Panc1 (cell line): ENCODE results near the gene AAK1. TPM values are rescaled to one million over a fixed set of nuclear protein-coding genes. Genes with fewer than 3 reads are reported as not detected.

Experiments used
- ATAC-seq: fragments of 200-7000 bp; cut with Tn5 transposase; 2 replicates; pipeline ENCODE4 v1.9.1; 2020; ENCODE audit warnings: mild to moderate bottlenecking, moderate library complexity
- BruUV-seq: library from RNA; stranded (reverse); fragments of 400-500 nt; replicated peaks from 2 replicates; lab custom pipeline; 2021; lab: Mats Ljungman, UMichigan
- CTCF ChIA-PET: fragments of 300-600 bp; sonication (Branson Sonifier 250); formaldehyde crosslinking; loops from one replicate; lab custom pipeline; 2022; ENCODE audit warnings: antibody characterized with exemption; lab: Charles Lee
- POLR2A ChIA-PET: fragments of 300-600 bp; sonication (Branson Sonifier 250); formaldehyde crosslinking; loops from one replicate; lab custom pipeline; 2022; ENCODE audit warnings: antibody characterized with exemption; lab: Charles Lee
- DNase-seq: peaks from one replicate; pipeline ENCODE4 v3.0.0-alpha.2; 2010; ENCODE audit warnings: low read depth, low spot score
- H3K27ac ChIP-seq: 2 replicates; pipeline ENCODE4 v1.5.1; 2011; ENCODE audit warnings: mild to moderate bottlenecking, low read length, inconsistent platforms
- H3K27me3 ChIP-seq: fragments of 200-500 bp; sonication (Bioruptor generic); 2 replicates; pipeline ENCODE4 v1.6.0; 2014; ENCODE audit warnings: low read length, inconsistent platforms; ENCODE audit not compliant: control insufficient read depth, insufficient read depth
- H3K36me3 ChIP-seq: fragments of 200-500 bp; sonication (Bioruptor generic); 2 replicates; pipeline ENCODE4 v1.5.1; 2014; ENCODE audit warnings: inconsistent platforms, mild to moderate bottlenecking, low read length, moderate library complexity; ENCODE audit not compliant: control insufficient read depth, insufficient read depth
- H3K4me1 ChIP-seq: 2 replicates; pipeline ENCODE4 v1.5.1; 2011; ENCODE audit warnings: inconsistent platforms, mild to moderate bottlenecking, low read length, moderate library complexity; ENCODE audit not compliant: control insufficient read depth, insufficient read depth
- H3K4me3 ChIP-seq, 2 experiments: 2 replicates each; pipeline ENCODE4 v1.5.1; 2011 to 2012; ENCODE audit warnings: low read depth in 2 of 2, low read length in 2 of 2, mild to moderate bottlenecking in 2 of 2, inconsistent platforms in 1 of 2, moderate library complexity in 1 of 2
- H3K9me3 ChIP-seq: fragments of 200-500 bp; sonication (Bioruptor generic); 2 replicates; pipeline ENCODE4 v1.5.1; 2014; ENCODE audit warnings: low read depth, mild to moderate bottlenecking, inconsistent platforms, low read length, moderate library complexity; ENCODE audit not compliant: control insufficient read depth, insufficient read depth
- CTCF ChIP-seq: fragments of 450-650 bp; IDR thresholded peaks from 2 replicates; pipeline ENCODE4 v1.5.1; 2017; ENCODE audit warnings: mild to moderate bottlenecking
- POLR2AphosphoS5 ChIP-seq: IDR thresholded peaks from 2 replicates; pipeline ENCODE4 v1.6.1; 2012; ENCODE audit warnings: mild to moderate bottlenecking, low read depth, low read length, moderate library complexity
- SIN3A ChIP-seq: IDR thresholded peaks from 2 replicates; pipeline ENCODE4 v1.6.1; 2012; ENCODE audit warnings: low read depth, mild to moderate bottlenecking, low read length, moderate library complexity, borderline replicate concordance; ENCODE audit not compliant: insufficient read depth
- TCF7L2 ChIP-seq: IDR thresholded peaks from 2 replicates; pipeline ENCODE4 v1.6.1; 2011; ENCODE audit warnings: mild to moderate bottlenecking, low read depth, low read length, inconsistent platforms
- in situ Hi-C: cut with HindIII; loops from 2 replicates; pipeline ENCODE4 v1.10.0; 2016; ENCODE audit warnings: low sequenced_read_pairs, low pct_unique_long_range_greater_than_20kb
- intact Hi-C: fragments of 100-400 bp; cut with micrococcal nuclease; formaldehyde crosslinking; loops from one replicate; pipeline ENCODE4 v1.10.0; 2022; ENCODE audit not compliant: unreplicated experiment
- total RNA-seq: library from RNA; stranded (reverse); gene quantifications from one replicate; pipeline ENCODE4 v1.2.1, GENCODE V29; 2021; ENCODE audit not compliant: unreplicated experiment
- TF ChIP-seq, protein P1 (sequence below), 2 experiments: IDR thresholded peaks; 2 replicates each; pipeline ENCODE4 v1.6.1; 2011 to 2012; ENCODE audit warnings: low read depth in 2 of 2, control low read depth in 1 of 2, low read length in 1 of 2, mild to moderate bottlenecking in 1 of 2, moderate library complexity in 1 of 2; ENCODE audit not compliant: insufficient read depth in 1 of 2

The AAK1 gene
- total RNA-seq, 1 experiment from 2014 or later: 123 TPM

DNA sequence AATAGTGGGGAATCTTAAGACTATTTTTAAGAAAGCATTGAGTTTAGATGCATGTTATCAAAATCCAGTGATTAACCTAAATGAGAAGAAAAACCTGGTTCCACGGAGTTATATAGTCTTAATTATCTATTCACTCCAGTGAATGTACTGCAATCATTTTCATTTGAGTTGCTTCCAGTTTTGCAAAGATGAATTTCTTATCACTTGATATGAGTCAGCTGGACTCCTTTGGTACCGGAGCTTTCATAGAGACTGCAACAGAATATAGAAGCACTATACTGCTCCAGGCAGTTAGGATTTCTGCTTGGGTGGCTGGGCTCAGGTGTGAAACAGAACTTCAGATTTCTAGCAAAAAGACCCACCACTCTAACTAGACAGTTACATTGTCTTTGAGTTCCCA lies 114.1 kb downstream of the AAK1 start:
- in situ Hi-C loops: no loop called here

DNA sequence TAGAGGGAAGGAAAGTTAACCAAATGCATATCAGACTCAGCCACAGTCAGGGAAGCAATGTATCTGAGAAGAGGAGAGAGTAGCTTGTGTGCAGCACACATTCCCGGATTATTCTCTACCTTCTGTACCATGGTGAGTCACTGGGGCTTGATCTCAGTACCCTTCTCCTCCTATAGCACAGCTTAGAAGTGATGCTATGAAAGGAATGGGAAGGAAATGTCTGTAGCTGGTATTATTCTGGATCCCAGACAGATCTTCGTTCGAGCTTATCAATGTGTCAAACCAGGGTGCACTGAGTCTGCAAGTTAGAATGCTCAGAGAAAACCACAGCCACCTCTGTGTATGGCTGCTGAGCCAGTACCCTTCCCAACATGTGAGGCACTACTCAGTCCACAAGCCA lies 118.3 kb downstream of the AAK1 start:
- H3K27ac ChIP-seq: no peak overlapping the region
- in situ Hi-C loops: no loop called here
- no peak overlapping the region for H3K4me3 ChIP-seq
- H3K36me3 ChIP-seq: peaks cover 18% of the 10 kb centered on the region
- DNase-seq (no peak), ATAC-seq (no peak)
- BruUV-seq: no TSS peak
- H3K9me3 ChIP-seq: no peaks in the 10 kb centered on the region
- H3K4me1 ChIP-seq: no peaks in the 10 kb centered on the region
- H3K27me3 ChIP-seq: no peaks in the 10 kb centered on the region
- intact Hi-C loops: no loop called here
- ChIA-PET POLR2A (interaction anchor here (0.6 kb wide), 1 partner anchor 55 kb away, joined by 3 read pairs; no protein-coding TSS in a partner anchor), CTCF (no interaction called here)
- no peak for TF ChIP-seq POLR2AphosphoS5
- no peak for TF ChIP-seq CTCF
- TF ChIP-seq, protein P1, sequence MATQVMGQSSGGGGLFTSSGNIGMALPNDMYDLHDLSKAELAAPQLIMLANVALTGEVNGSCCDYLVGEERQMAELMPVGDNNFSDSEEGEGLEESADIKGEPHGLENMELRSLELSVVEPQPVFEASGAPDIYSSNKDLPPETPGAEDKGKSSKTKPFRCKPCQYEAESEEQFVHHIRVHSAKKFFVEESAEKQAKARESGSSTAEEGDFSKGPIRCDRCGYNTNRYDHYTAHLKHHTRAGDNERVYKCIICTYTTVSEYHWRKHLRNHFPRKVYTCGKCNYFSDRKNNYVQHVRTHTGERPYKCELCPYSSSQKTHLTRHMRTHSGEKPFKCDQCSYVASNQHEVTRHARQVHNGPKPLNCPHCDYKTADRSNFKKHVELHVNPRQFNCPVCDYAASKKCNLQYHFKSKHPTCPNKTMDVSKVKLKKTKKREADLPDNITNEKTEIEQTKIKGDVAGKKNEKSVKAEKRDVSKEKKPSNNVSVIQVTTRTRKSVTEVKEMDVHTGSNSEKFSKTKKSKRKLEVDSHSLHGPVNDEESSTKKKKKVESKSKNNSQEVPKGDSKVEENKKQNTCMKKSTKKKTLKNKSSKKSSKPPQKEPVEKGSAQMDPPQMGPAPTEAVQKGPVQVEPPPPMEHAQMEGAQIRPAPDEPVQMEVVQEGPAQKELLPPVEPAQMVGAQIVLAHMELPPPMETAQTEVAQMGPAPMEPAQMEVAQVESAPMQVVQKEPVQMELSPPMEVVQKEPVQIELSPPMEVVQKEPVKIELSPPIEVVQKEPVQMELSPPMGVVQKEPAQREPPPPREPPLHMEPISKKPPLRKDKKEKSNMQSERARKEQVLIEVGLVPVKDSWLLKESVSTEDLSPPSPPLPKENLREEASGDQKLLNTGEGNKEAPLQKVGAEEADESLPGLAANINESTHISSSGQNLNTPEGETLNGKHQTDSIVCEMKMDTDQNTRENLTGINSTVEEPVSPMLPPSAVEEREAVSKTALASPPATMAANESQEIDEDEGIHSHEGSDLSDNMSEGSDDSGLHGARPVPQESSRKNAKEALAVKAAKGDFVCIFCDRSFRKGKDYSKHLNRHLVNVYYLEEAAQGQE (IDR thresholded peaks at IDR 0.05; ENCODE audit: insufficient read depth in 1 of 2, low read depth in 2 of 2, low read length in 1 of 2): no peak
- no peak for TF ChIP-seq SIN3A
- TF ChIP-seq TCF7L2: no peak

More for the DNA sequence above, 114.1 kb downstream of the AAK1 start:
- no peak for DNase-seq
- no peaks in the 10 kb centered on the region for H3K4me1 ChIP-seq
- POLR2A ChIA-PET: no interaction called here
- H3K36me3 ChIP-seq: peaks cover 20% of the 10 kb centered on the region
- H3K9me3 ChIP-seq: peaks cover 4% of the 10 kb centered on the region; the same call in 1 of the 2 replicates
- CTCF ChIA-PET: no interaction called here
- BruUV-seq: no TSS peak
- no peak for ATAC-seq
- H3K27ac ChIP-seq: no peak overlapping the region
- intact Hi-C loops: no loop called here
- H3K4me3 ChIP-seq: no peak overlapping the region
- no peaks in the 10 kb centered on the region for H3K27me3 ChIP-seq
- TF ChIP-seq, protein P1 (IDR thresholded peaks at IDR 0.05; ENCODE audit: insufficient read depth in 1 of 2, low read depth in 2 of 2, low read length in 1 of 2): no peak
- TF ChIP-seq POLR2AphosphoS5 (no peak), SIN3A (no peak), CTCF (no peak), TCF7L2 (no peak)
